GM04503 (cell line): ENCODE data around the gene IQSEC1.

ENCODE experiments used
- DNase-seq: peaks from one replicate; pipeline ENCODE4 v3.0.0-alpha.2; 2012; ENCODE audit warnings: low read depth

Gene IQSEC1

GRCh38 chr3:12985148-12985547, 88.1 kb downstream of the IQSEC1 start:
- DNase-seq = no peak

GRCh38 chr3:12984023-12984823, 89.0 kb downstream of the IQSEC1 start:
- peak; percentile 21 for DNase-seq

- DNase-seq = no peak
Observed at GRCh38 chr3:12983319-12983718, 89.9 kb downstream of the IQSEC1 start.

GRCh38 chr3:12982619-12983101, 90.6 kb downstream of the IQSEC1 start:
- DNase-seq = no peak

- no peak for DNase-seq
Observed at GRCh38 chr3:12981306-12982275, 91.6 kb downstream of the IQSEC1 start.

GRCh38 chr3:12980596-12981290, 92.5 kb downstream of the IQSEC1 start:
- DNase-seq = no peak

- DNase-seq = no peak
Observed at GRCh38 chr3:12979947-12980487, 93.2 kb downstream of the IQSEC1 start.

GRCh38 chr3:12979151-12979946, 93.9 kb downstream of the IQSEC1 start:
- DNase-seq = no peak

- DNase-seq = no peak
Observed at GRCh38 chr3:12978682-12979081, 94.5 kb downstream of the IQSEC1 start.

- no peak for DNase-seq
Observed at GRCh38 chr3:12977117-12977808, 96.0 kb downstream of the IQSEC1 start.

GRCh38 chr3:12975748-12976522, 97.3 kb downstream of the IQSEC1 start:
- DNase-seq = no peak

- DNase-seq = no peak
Observed at GRCh38 chr3:12974819-12975218, 98.4 kb downstream of the IQSEC1 start.

GRCh38 chr3:12974334-12974733, 98.9 kb downstream of the IQSEC1 start:
- DNase-seq = no peak

GRCh38 chr3:12973827-12974226, 99.4 kb downstream of the IQSEC1 start:
- no peak for DNase-seq

- no peak for DNase-seq
Observed at GRCh38 chr3:12972781-12973702, 100.2 kb downstream of the IQSEC1 start.

GRCh38 chr3:12972043-12972442, 101.2 kb downstream of the IQSEC1 start:
- DNase-seq = no peak

GRCh38 chr3:12970684-12971083, 102.5 kb downstream of the IQSEC1 start:
- no peak for DNase-seq

GRCh38 chr3:12969486-12969885, 103.7 kb downstream of the IQSEC1 start:
- no peak for DNase-seq

GRCh38 chr3:12968541-12968940, 104.7 kb downstream of the IQSEC1 start:
- DNase-seq = no peak
